ENCODE measurements around the gene CNTN6.

GRCh38 chr3:1057436-1057835, 35.4 kb upstream of the CNTN6 start:
- TF ChIP-seq REST (IDR thresholded peaks at IDR 0.05; ENCODE audit: low read depth) (no peak), YY1 (IDR thresholded peaks at IDR 0.05; ENCODE audit: low read depth) (no peak), CREB1 (IDR thresholded peaks at IDR 0.05; ENCODE audit: low read depth) (no peak), NFIC (IDR thresholded peaks at IDR 0.05) (no peak)
